GM12864 (cell line): Measurements from ENCODE around the gene ODC1.

Experiments
- DNase-seq: peaks from one replicate; pipeline ENCODE4 v3.0.0-alpha.2; 2011; ENCODE audit warnings: low read depth
- H3K4me3 ChIP-seq: 2 replicates; pipeline ENCODE4 v1.5.1; 2011; ENCODE audit warnings: mild to moderate bottlenecking, low read depth, low read length, control low read depth
- CTCF ChIP-seq: IDR thresholded peaks from 2 replicates; pipeline ENCODE4 v1.5.1; 2011; ENCODE audit warnings: low read depth, mild to moderate bottlenecking, moderate library complexity, low read length, control low read depth, inconsistent platforms; ENCODE audit errors: missing control alignments

The ODC1 gene

GRCh38 chr2:10426726-10427617, 21.2 kb downstream of the ODC1 start:
- H3K4me3 ChIP-seq, result no peak overlapping the region
- DNase-seq, result no peak
- TF ChIP-seq CTCF, result no peak

GRCh38 chr2:10425699-10426098, 22.4 kb downstream of the ODC1 start:
- no peak overlapping the region for H3K4me3 ChIP-seq
- no peak for DNase-seq
- no peak for TF ChIP-seq CTCF

- H3K4me3 ChIP-seq, result no peak overlapping the region
- DNase-seq, result no peak
- TF ChIP-seq CTCF, result no peak
These were observed 23.1 kb downstream of the ODC1 start for GRCh38 chr2:10424916-10425505.

- no peak for TF ChIP-seq CTCF
- no peak for DNase-seq
These were observed 24.1 kb downstream of the ODC1 start for GRCh38 chr2:10424051-10424450.

GRCh38 chr2:10423400-10423774, 24.7 kb downstream of the ODC1 start:
- H3K4me3 ChIP-seq, result no peak overlapping the region
- DNase-seq, result no peak
- no peak for TF ChIP-seq CTCF

More at GRCh38 chr2:10424051-10424450, 24.1 kb downstream of the ODC1 start:
- no peak overlapping the region for H3K4me3 ChIP-seq

- TF ChIP-seq CTCF, result no peak
- no peak for DNase-seq
- no peak overlapping the region for H3K4me3 ChIP-seq
These were observed 25.3 kb downstream of the ODC1 start for GRCh38 chr2:10422732-10423399.
